Measurements from ENCODE around the gene MKRN2OS. TPM values are rescaled to one million over a fixed set of nuclear protein-coding genes. Genes with fewer than 3 reads are reported as not detected.

MKRN2OS gene
- total RNA-seq, 2 experiments from 2014 or later = not detected

- no peak for DNase-seq (ENCODE audit: low spot score)
- Histone ChIP-seq H4K20me1 (ENCODE audit: insufficient read depth, low read length) (no peaks in the 10 kb centered on the region), H3K36me3 (ENCODE audit: insufficient read depth, low read length) (peaks cover 86% of the 10 kb centered on the region), H3K79me2 (ENCODE audit: insufficient read depth, low read depth, low read length) (no peaks in the 10 kb centered on the region), H3K4me2 (ENCODE audit: low read length) (no peak overlapping the region), H3K4me1 (ENCODE audit: insufficient read depth, low read length, poor library complexity, severe bottlenecking) (no peaks in the 10 kb centered on the region), H2AFZ (ENCODE audit: low read length) (no peak overlapping the region), H3K9me3 (ENCODE audit: low read length) (no peaks in the 10 kb centered on the region), H3K27ac (ENCODE audit: low read depth, low read length, poor library complexity, severe bottlenecking) (no peak overlapping the region), H3K9me2 (ENCODE audit: insufficient read depth, low read length) (no peaks in the 10 kb centered on the region), H3K4me3 (ENCODE audit: low read depth, low read length, poor library complexity, severe bottlenecking) (no peak overlapping the region)
- no peak for TF ChIP-seq EZH2phosphoT487 (IDR thresholded peaks at IDR 0.05; ENCODE audit: borderline replicate concordance, low read depth, low read length)
- TF ChIP-seq CTCF (conservative IDR thresholded peaks at IDR 0.05; ENCODE audit: low read length) = no peak
- BruUV-seq (replicated peaks) = no TSS peak
- ChIA-PET POLR2A (interaction anchor here (0.6 to 1.4 kb wide), 3 partner anchors 14 to 981 kb away, joined by 3 to 5 read pairs (median 3); no protein-coding TSS in a partner anchor), CTCF (ENCODE audit: unreplicated experiment) (no interaction called here)
- intact Hi-C loops (cut with micrococcal nuclease; ENCODE audit: unreplicated experiment) = no loop called here
These were observed 37.6 kb downstream of the MKRN2OS start for GRCh38 chr3:12507591-12508281.

- Histone ChIP-seq H3K79me2 (ENCODE audit: insufficient read depth, low read depth, low read length) (no peaks in the 10 kb centered on the region), H3K4me1 (ENCODE audit: insufficient read depth, low read length, poor library complexity, severe bottlenecking) (no peaks in the 10 kb centered on the region), H4K20me1 (ENCODE audit: insufficient read depth, low read length) (no peaks in the 10 kb centered on the region), H3K9me2 (ENCODE audit: insufficient read depth, low read length) (no peaks in the 10 kb centered on the region), H3K4me3 (ENCODE audit: low read depth, low read length, poor library complexity, severe bottlenecking) (no peak overlapping the region), H3K27ac (ENCODE audit: low read depth, low read length, poor library complexity, severe bottlenecking) (no peak overlapping the region), H3K36me3 (ENCODE audit: insufficient read depth, low read length) (peaks cover 88% of the 10 kb centered on the region), H3K9me3 (ENCODE audit: low read length) (no peaks in the 10 kb centered on the region), H2AFZ (ENCODE audit: low read length) (no peak overlapping the region), H3K4me2 (ENCODE audit: low read length) (no peak overlapping the region)
- TF ChIP-seq CTCF (conservative IDR thresholded peaks at IDR 0.05; ENCODE audit: low read length) (no peak), EZH2phosphoT487 (IDR thresholded peaks at IDR 0.05; ENCODE audit: borderline replicate concordance, low read depth, low read length) (no peak)
- POLR2A ChIA-PET = interaction anchor here (0.7 kb wide), 1 partner anchor 212 kb away, joined by 4 read pairs; no protein-coding TSS in a partner anchor
- BruUV-seq (replicated peaks) = no TSS peak
- no peak for DNase-seq (ENCODE audit: low spot score)
- intact Hi-C loops (cut with micrococcal nuclease; ENCODE audit: unreplicated experiment) = no loop called here
- CTCF ChIA-PET (ENCODE audit: unreplicated experiment) = no interaction called here
These were observed 39.0 kb downstream of the MKRN2OS start for GRCh38 chr3:12506201-12506709.

Measured in OCI-LY7 (cell line).